GM21723 (cell line): Measurements from ENCODE around the gene NFYC.

Experiments used
- ATAC-seq: cut with Tn5 transposase; IDR thresholded peaks from one replicate; pipeline ENCODE4 v1.9.1; 2021; ENCODE audit warnings: mild to moderate bottlenecking, moderate library complexity; ENCODE audit not compliant: unreplicated experiment

NFYC gene

DNA sequence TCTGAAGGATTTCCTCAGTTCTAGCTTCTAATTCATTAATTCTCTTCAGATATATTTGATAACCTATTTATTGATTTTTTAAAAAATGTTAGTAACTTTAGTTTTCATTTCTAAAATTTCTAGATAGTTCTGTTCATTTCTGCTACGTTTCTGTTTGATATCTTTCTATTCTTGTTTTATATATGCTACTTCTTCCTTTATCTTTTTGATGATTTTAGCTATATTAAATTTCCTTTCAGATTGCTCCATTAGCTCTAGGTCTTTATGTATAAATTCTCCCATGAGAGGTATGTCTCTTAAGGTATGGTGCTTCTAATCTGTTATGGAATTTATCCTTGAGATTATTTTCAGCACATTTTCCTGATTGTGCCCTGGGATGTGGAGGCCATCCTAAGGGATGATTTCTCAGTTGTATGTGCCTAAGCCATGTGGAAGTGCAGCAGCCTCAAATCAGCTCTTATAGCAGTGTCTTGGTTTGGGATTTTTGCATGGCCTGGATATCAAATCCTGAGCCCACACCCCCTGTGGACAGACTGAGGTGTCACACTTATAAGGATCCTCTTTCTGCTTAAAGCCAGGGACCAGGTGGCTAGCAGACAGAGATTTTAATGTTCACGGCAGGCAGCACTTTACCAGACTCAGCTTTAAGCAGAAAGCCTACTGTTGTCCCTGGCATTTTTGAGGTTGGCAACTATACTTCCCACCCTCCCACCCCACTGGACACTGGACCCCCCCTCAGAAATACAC is 85.9 kb downstream of the NFYC start:
- ATAC-seq = no peak

GRCh38 chr1:40780678-40781607 is 89.4 kb downstream of the NFYC start:
- ATAC-seq = no peak

DNA sequence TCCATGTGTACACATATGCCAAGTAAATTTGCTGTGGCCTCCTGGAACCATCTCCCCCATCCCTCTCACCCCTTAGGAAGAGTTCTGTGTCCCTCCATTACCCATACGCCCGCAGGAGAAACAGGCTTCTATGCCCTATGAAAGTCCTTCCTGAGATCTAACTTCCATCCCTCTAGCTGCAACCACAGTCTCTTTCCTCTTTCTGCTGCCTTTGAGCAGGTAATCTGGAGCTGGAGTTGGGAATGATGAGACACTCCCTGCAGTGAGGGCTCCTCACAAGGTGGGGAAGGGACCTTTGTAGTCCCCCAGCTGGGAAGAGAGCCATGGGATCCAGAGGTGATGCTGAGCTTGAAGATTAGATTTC is 90.1 kb downstream of the NFYC start:
- ATAC-seq = no peak

DNA sequence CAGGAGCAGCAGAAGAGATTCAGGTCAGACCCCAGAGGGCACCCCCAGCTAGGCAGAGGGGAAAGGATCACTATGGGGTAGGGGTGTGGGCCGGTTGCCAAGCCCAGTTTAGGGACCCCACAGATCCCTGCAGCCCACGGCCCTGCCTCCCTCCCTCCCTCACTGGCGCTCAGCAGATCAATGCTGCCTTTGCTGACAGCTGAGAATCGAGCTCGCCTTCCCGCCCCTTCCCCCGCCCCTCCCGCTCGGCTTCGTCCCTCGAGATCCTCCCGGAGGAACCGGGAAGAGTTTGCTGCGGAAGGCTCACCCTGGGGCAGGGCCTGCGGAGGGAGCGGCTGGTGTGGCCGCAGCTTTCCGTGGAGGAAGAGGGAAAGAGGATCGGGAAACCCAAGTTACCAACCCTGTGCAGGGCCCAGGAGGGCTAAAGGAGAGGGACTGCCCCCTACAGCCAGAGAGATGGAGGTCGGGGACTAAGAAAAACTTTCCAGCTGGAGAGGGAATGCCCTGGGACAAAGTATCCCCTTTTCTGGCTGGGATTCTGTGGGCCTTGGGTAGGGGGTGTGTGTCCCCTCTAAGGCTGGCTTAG is 91.0 kb downstream of the NFYC start:
- ATAC-seq = no peak

- no peak for ATAC-seq
Observed at GRCh38 chr1:40783001-40783905, 91.7 kb downstream of the NFYC start, which contains the start of gene KCNQ4. Gene KCNQ4, plus strand, starts transcription at chr1:40783787. Its CDS starts 307 bp downstream, at chr1:40784094.

DNA sequence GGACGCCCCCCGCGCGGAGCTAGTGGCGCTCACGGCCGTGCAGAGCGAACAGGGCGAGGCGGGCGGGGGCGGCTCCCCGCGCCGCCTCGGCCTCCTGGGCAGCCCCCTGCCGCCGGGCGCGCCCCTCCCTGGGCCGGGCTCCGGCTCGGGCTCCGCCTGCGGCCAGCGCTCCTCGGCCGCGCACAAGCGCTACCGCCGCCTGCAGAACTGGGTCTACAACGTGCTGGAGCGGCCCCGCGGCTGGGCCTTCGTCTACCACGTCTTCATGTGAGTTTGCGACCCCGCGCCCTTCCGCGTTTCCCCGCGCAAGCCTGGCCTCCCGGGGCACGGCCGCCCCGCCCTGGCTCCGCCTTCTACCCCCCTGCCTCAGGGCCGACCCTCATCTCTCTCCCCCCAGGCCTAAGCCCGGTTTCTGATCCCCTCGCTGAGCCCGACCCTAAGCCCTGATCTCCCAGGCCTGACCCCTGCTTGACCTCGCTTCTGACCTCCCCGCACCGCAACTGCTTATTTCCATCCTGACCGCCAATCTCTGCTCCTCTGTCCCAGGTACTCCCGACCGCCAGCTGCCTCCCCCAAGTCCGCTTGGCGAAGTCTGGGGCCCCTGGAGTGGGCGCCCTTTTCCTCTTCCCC is 92.8 kb downstream of the NFYC start:
- ATAC-seq = no peak

DNA sequence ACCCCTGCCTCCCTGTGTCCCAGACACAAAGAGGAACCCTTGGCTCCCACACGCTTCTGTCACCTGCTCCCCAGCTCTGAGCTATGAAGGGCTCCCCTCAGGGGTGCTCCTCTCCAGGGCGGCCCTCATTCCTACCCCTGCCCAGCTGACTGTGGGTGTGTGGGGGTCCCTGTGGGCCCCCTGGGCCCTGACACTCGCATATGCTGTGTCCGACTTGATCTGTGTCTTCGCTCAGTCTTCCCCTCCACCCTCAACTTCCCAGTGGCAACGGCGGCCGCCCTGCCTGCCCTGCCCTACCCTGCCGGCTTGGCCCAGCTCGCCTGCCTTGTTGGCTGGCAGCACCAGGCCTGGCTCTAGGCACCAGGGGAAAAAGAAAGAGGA is 93.3 kb downstream of the NFYC start:
- ATAC-seq = no peak

GRCh38 chr1:40785446-40785845 is 93.9 kb downstream of the NFYC start:
- ATAC-seq = no peak

DNA sequence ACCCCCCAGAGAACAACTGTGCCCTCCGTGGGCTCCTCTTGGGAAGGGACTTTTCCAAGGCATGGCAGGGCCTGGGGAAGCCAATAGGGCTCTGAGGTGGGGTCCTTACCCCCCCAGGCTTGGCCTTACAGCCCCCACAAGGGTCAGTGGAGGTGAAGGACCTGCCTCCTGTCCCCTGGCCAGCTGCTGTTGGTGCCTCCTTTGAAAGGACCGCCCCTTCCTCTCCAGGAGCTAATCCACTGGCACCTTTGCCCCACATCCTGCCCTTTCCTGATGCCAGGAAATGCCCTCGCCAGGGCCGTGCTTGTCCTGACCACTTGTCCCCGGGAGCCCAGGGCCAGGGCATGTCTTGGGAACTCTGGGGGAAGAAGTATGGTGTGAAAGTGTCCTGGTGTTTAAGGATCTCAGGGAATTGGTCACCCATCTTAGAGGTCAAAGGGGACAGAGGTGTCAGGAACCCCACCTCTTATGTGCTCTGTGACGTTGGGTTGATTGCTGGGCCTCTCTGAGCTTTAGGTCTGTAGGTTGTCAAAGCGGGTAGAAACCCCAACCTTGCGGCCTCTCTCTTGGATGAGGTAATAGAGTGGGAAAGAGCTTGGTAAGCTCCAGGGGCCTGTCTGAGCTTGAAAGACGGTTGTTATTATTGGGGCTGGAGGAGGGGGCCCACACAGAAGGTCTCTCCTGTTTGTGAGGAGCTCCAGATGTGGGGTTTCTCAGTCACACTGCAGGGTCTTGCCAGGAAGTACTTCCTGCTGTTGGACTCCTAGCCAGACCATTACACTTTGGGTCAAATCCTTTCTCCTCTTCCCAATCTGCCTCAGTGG is 94.9 kb downstream of the NFYC start:
- no peak for ATAC-seq

GRCh38 chr1:40786995-40787705 is 95.6 kb downstream of the NFYC start:
- ATAC-seq = no peak

DNA sequence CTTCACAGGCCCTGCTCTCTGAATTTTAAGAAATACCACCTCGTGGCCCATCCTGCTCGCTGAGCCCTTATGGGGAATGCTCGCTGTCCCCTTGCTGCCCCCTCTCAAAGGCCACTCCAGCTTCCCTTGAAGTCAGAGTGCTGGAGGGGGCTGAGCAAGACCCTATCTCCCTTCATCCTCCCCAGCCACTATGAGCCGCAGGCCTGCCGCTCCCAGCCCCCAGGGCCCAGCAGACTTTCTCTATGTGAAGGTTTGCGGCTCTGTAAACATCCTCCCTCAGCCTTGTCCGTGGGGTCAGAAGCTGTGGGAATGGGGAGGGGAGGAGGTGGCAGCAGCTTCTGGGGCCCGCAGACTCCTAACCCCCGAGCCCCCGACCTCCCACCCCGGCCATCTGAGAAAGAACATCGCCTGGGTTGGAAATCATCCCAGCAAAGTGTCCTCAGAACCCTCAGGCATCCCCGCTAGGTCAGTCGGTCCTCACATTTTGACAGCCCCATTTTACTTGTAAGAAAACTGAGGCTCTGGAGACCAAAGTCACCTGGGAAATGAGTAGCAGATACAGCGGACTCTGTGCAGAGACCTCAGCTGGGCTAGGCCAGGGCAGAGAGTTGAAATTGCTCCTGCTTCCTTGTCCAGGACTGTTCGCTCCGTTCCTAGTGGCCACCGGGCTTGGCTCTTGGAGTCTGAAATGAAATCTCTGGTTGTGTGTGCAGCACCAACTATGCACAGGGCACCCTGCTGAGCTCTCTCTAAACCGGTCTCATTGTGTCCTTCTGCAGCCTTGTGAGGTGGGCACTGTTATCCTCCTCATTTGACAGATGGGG is 96.4 kb downstream of the NFYC start:
- ATAC-seq = no peak

GRCh38 chr1:40788561-40789341 is 97.2 kb downstream of the NFYC start:
- ATAC-seq = no peak

DNA sequence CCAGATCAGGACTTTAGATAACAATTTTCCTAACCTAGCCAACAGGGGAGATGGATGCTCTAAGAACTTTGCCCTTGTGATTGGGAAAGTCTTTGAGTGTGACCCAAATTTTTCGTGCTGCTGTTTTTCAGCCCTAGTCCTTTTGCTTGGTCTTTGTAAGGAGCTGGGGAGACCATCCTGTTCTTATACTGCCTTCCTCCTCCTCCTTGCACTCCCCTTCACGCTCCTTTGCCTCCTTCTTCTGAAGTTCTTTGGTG is 97.8 kb downstream of the NFYC start:
- ATAC-seq = no peak

- no peak for ATAC-seq
Observed at GRCh38 chr1:40789661-40790430, 98.3 kb downstream of the NFYC start.

DNA sequence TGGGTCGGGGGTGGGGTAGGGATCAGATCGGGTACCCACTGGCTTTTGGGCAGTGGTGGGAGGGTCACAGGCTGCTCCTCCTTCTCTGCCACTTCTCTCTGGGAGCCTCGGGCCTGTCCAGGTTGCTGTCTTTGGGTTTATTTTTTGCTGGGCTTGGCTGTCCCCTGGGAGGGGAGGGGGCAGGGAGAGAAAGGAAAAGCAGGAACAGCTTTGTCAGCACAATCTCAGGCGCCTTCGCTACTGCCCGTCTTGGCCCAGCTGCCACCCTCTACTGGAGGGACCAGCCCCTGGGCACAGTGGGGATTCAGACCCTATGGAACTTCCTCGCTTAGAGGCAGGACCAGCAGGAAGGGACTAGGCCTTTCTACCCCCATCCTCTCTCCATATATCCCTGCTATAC is 100.5 kb downstream of the NFYC start:
- ATAC-seq = no peak

GRCh38 chr1:40793617-40794016 is 102.1 kb downstream of the NFYC start:
- no peak for ATAC-seq

DNA sequence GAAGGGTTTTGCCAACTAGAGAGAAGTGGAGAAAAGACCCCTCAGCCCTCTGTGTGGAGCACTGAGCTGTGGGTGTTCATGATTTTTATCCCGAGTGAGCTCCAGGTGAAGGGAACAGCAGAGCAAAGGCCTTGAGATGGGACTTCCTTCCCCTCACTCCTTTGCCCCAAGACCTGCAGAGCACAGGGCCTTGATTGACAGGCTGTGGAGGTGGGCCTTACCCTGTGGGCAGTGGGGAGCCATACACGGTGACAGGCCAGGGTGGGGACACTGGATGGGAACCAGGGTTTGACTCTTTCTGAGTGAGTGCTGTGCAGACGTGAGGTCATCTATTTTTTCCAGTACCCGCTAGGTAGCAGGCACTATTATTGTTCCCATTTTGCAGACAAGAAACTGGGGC is 102.5 kb downstream of the NFYC start:
- ATAC-seq = no peak
